H1 (cell line): ENCODE results near the gene CIB4. TPM values are rescaled to one million over a fixed set of nuclear protein-coding genes. Genes with fewer than 3 reads are reported as not detected.

Source experiments
- CTCF ChIA-PET: fragments of 300-600 bp; sonication (Branson Sonifier 250); formaldehyde crosslinking; loops from one replicate; lab custom pipeline; 2021; ENCODE audit not compliant: partially characterized antibody; lab: Charles Lee
- POLR2A ChIA-PET: fragments of 300-600 bp; sonication (Branson Sonifier 250); formaldehyde crosslinking; loops from one replicate; lab custom pipeline; 2021; ENCODE audit warnings: inconsistent platforms; ENCODE audit not compliant: partially characterized antibody; lab: Charles Lee
- DNase-seq, 2 experiments: peaks; one replicate each; pipeline versions ENCODE4 v3.0.0 to v3.0.0-alpha.2; 2010 to 2022; ENCODE audit warnings: low spot score in 2 of 2, low read depth in 1 of 2, mixed read lengths in 1 of 2
- FAIRE-seq: peaks from 2 replicates; lab custom pipeline; 2011; peaks lifted over from hg19 to GRCh38; lab: Jason Lieb, UNC
- H2AFZ ChIP-seq: 2 replicates; pipeline ENCODE4 v1.8.1; 2012; ENCODE audit warnings: low read length, inconsistent platforms
- H2AK5ac ChIP-seq: 2 replicates; pipeline ENCODE4 v1.6.1; 2013; ENCODE audit warnings: low read depth, low read length
- H2BK120ac ChIP-seq: replicated peaks from 2 replicates; pipeline ENCODE3; 2013; ENCODE audit warnings: low read depth, low read length, inconsistent platforms
- H2BK12ac ChIP-seq: 2 replicates; pipeline ENCODE4 v1.6.1; 2013; ENCODE audit warnings: low read depth, low read length
- H2BK15ac ChIP-seq: 2 replicates; pipeline ENCODE4 v1.6.1; 2013; ENCODE audit warnings: low read length
- H2BK20ac ChIP-seq: 2 replicates; pipeline ENCODE4 v1.6.1; 2013; ENCODE audit warnings: low read length
- H2BK5ac ChIP-seq: 2 replicates; pipeline ENCODE4 v1.6.1; 2013; ENCODE audit warnings: low read depth, low read length
- H3K14ac ChIP-seq: 2 replicates; pipeline ENCODE4 v1.6.1; 2013; ENCODE audit warnings: inconsistent platforms; ENCODE audit not compliant: insufficient read length
- H3K18ac ChIP-seq: 2 replicates; pipeline ENCODE4 v1.6.1; 2013; ENCODE audit warnings: low read length; ENCODE audit errors: extremely low read depth
- H3K23ac ChIP-seq: 2 replicates; pipeline ENCODE4 v1.6.1; 2013; ENCODE audit warnings: inconsistent platforms; ENCODE audit not compliant: insufficient read length
- H3K23me2 ChIP-seq: 2 replicates; pipeline ENCODE4 v1.6.1; 2013; ENCODE audit warnings: low read depth, low read length
- H3K27ac ChIP-seq: 2 replicates; pipeline ENCODE4 v1.6.1; 2011; ENCODE audit warnings: low read depth, low read length, inconsistent platforms
- H3K27me3 ChIP-seq, 4 experiments: replicated peaks in 1 of 4; 1 replicate in 1 of 4; 2 replicates in 3 of 4; pipeline versions ENCODE4 v1.6.1 to v1.8.1; 2011 to 2013; ENCODE audit warnings: low read length in 3 of 4, mild to moderate bottlenecking in 3 of 4, inconsistent platforms in 2 of 4, mixed read lengths in 2 of 4, moderate library complexity in 1 of 4; ENCODE audit not compliant: control insufficient read depth in 3 of 4, insufficient read depth in 3 of 4; ENCODE audit errors: extremely low read depth in 1 of 4
- H3K36me3 ChIP-seq, 4 experiments: 2 replicates each; pipeline versions ENCODE4 v1.6.1 to v1.8.1; 2011 to 2013; ENCODE audit warnings: mild to moderate bottlenecking in 4 of 4, low read length in 3 of 4, moderate library complexity in 2 of 4, control low read depth in 1 of 4, inconsistent platforms in 1 of 4; ENCODE audit not compliant: insufficient read depth in 4 of 4, control insufficient read depth in 2 of 4
- H3K4ac ChIP-seq: replicated peaks from 2 replicates; pipeline ENCODE3; 2013; ENCODE audit warnings: low read length, low read depth, mixed read lengths, inconsistent platforms; ENCODE audit not compliant: insufficient read length
- H3K4me1 ChIP-seq, 4 experiments: replicated peaks in 1 of 4; 1 replicate in 1 of 4; 2 replicates in 3 of 4; pipeline versions ENCODE4 v1.6.1 to v1.8.1; 2011 to 2013; ENCODE audit warnings: low read length in 3 of 4, inconsistent platforms in 2 of 4, mixed read lengths in 1 of 4; ENCODE audit not compliant: insufficient read depth in 4 of 4, control insufficient read depth in 3 of 4
- H3K4me2 ChIP-seq, 2 experiments: 2 replicates each; pipeline versions ENCODE4 v1.6.1 to v1.8.1; 2011 to 2013; ENCODE audit warnings: low read depth in 2 of 2, low read length in 2 of 2, control low read depth in 1 of 2, inconsistent platforms in 1 of 2, mild to moderate bottlenecking in 1 of 2; ENCODE audit not compliant: insufficient read depth in 1 of 2
- H3K4me3 ChIP-seq, 4 experiments: fragments of 200-600, 300-600 bp in 1 of 4; sonication (generic), shearing (Covaris generic), sonication (Bioruptor Twin) in 1 of 4; 2 replicates each; pipeline versions ENCODE4 v1.5.1 to v1.8.1; 2011 to 2016; ENCODE audit warnings: low read length in 4 of 4, low read depth in 3 of 4, control low read depth in 2 of 4, inconsistent platforms in 2 of 4, mild to moderate bottlenecking in 2 of 4, mixed read lengths in 1 of 4, moderate library complexity in 1 of 4; ENCODE audit not compliant: insufficient read depth in 2 of 4; ENCODE audit errors: extremely low read depth in 1 of 4
- H3K56ac ChIP-seq: replicated peaks from 2 replicates; pipeline ENCODE3; 2013; ENCODE audit warnings: low read depth, mild to moderate bottlenecking, mixed read lengths, low read length, inconsistent platforms; ENCODE audit not compliant: insufficient read length
- H3K79me1 ChIP-seq: 2 replicates; pipeline ENCODE4 v1.6.1; 2013; ENCODE audit warnings: low read depth, low read length, control low read depth
- H3K79me2 ChIP-seq, 2 experiments: 2 replicates each; pipeline versions ENCODE4 v1.6.1 to v1.8.1; 2012 to 2013; ENCODE audit warnings: low read length in 2 of 2, mild to moderate bottlenecking in 2 of 2, inconsistent platforms in 1 of 2; ENCODE audit not compliant: insufficient read depth in 2 of 2, control insufficient read depth in 1 of 2
- H3K9ac ChIP-seq, 4 experiments: replicated peaks in 1 of 4; 1 replicate in 1 of 4; 2 replicates in 3 of 4; pipeline versions ENCODE4 v1.6.1 to v1.8.1; 2011 to 2013; ENCODE audit warnings: low read depth in 3 of 4, low read length in 3 of 4, control low read depth in 2 of 4, mild to moderate bottlenecking in 2 of 4, moderate library complexity in 2 of 4, inconsistent platforms in 1 of 4; ENCODE audit errors: extremely low read depth in 1 of 4
- H3K9me3 ChIP-seq, 2 experiments: 2 replicates each; pipeline versions ENCODE4 v1.6.1 to v1.8.1; 2012 to 2013; ENCODE audit warnings: mild to moderate bottlenecking in 2 of 2, moderate library complexity in 2 of 2, control low read depth in 1 of 2, inconsistent platforms in 1 of 2, low read depth in 1 of 2, low read length in 1 of 2, mixed read lengths in 1 of 2; ENCODE audit not compliant: insufficient read depth in 2 of 2
- H4K20me1 ChIP-seq, 2 experiments: replicated peaks in 1 of 2; 2 replicates each; pipeline versions ENCODE3 to v1.8.1; 2011 to 2013; ENCODE audit warnings: inconsistent platforms in 2 of 2, low read length in 2 of 2, mild to moderate bottlenecking in 1 of 2; ENCODE audit not compliant: insufficient read depth in 2 of 2, control insufficient read depth in 1 of 2
- H4K5ac ChIP-seq: 2 replicates; pipeline ENCODE4 v1.6.1; 2013; ENCODE audit warnings: low read length, low read depth, mixed read lengths, inconsistent platforms; ENCODE audit not compliant: insufficient read length
- H4K8ac ChIP-seq: 2 replicates; pipeline ENCODE4 v1.8.0; 2013; ENCODE audit warnings: mild to moderate bottlenecking, moderate library complexity, low read length, inconsistent platforms; ENCODE audit not compliant: insufficient read depth; ENCODE audit errors: extremely low read depth
- H4K91ac ChIP-seq: replicated peaks from 2 replicates; pipeline ENCODE3; 2013; ENCODE audit warnings: low read length, mixed read lengths, inconsistent platforms; ENCODE audit not compliant: insufficient read length
- ATF2 ChIP-seq: IDR thresholded peaks from 2 replicates; pipeline ENCODE4 v1.6.1; 2012; ENCODE audit warnings: low read length, inconsistent platforms
- EP300 ChIP-seq, 2 experiments: IDR thresholded peaks; 1 replicate in 1 of 2; 2 replicates in 1 of 2; pipeline ENCODE4 v1.6.1; 2011 to 2012; ENCODE audit warnings: low read depth in 2 of 2, low read length in 2 of 2, mild to moderate bottlenecking in 2 of 2, borderline replicate concordance in 1 of 2, inconsistent platforms in 1 of 2, moderate library complexity in 1 of 2
- FOSL1 ChIP-seq: IDR thresholded peaks from 2 replicates; pipeline ENCODE4 v1.6.1; 2011; ENCODE audit warnings: mild to moderate bottlenecking, low read depth, low read length, moderate library complexity; ENCODE audit not compliant: insufficient read depth
- JUN ChIP-seq: IDR thresholded peaks from 2 replicates; pipeline ENCODE4 v1.6.1; 2011; ENCODE audit warnings: low read depth, mild to moderate bottlenecking, improper control_type of control experiment, low read length
- KDM4A ChIP-seq: IDR thresholded peaks from one replicate; pipeline ENCODE4 v1.7.1; 2012; ENCODE audit warnings: low read depth, mild to moderate bottlenecking, moderate library complexity, low read length, inconsistent platforms; ENCODE audit not compliant: severe bottlenecking
- MAX ChIP-seq: IDR thresholded peaks from 2 replicates; pipeline ENCODE4 v1.6.1; 2012; ENCODE audit warnings: inconsistent platforms
- POLR2AphosphoS5 ChIP-seq: IDR thresholded peaks from 2 replicates; pipeline ENCODE4 v1.6.1; 2011; ENCODE audit warnings: low read depth, low read length
- SAP30 ChIP-seq: fragments of 300-600 bp; sonication (generic); IDR thresholded peaks from 2 replicates; pipeline ENCODE4 v1.7.1; 2012; ENCODE audit warnings: low read length, moderate library complexity, mild to moderate bottlenecking, inconsistent platforms; ENCODE audit not compliant: insufficient read depth, insufficient replicate concordance
- TAF7 ChIP-seq: optimal IDR thresholded peaks from 2 replicates; pipeline ENCODE3; 2011; ENCODE audit warnings: low read depth, mild to moderate bottlenecking, inconsistent platforms, low read length, moderate library complexity, borderline replicate concordance
- WGBS, 2 experiments: shearing (Covaris generic) in 1 of 2; methylation state at CpG; one replicate each; pipeline versions ENCODE4 v1.1.6 to v1.1.7; 2013 to 2015; ENCODE audit warnings: low lambda C conversion rate in 2 of 2, mixed read lengths in 2 of 2, inconsistent platforms in 1 of 2, low coverage in 1 of 2, missing lambda C conversion rate in 1 of 2; ENCODE audit not compliant: insufficient replicate concordance in 2 of 2, insufficient coverage in 1 of 2, insufficient read length in 1 of 2; ENCODE audit errors: extremely low coverage in 1 of 2, missing lambda C conversion rate in 1 of 2; 5-methylcytosine and 5-hydroxymethylcytosine counted together
- polyA plus RNA-seq, 7 experiments: library from polyadenylated mRNA; depleted of rRNA in 3 of 7; stranded (reverse) in 5 of 7; unstranded in 2 of 7; fragments of >200 nt in 5 of 7; fragments of 200-250 nt in 2 of 7; gene quantifications; 1 replicate in 5 of 7; 2 replicates in 1 of 7; 4 replicates in 1 of 7; pipeline versions ENCODE4 v1.2.1 to v1.2.3, GENCODE V29; 2011 to 2013; ENCODE audit warnings: missing spikeins in 2 of 7, mixed read lengths in 2 of 7
- total RNA-seq: library from RNA; stranded (reverse); fragmentation: NEBNext Ultra II Directional; extraction: Animal tissue kit (Norgen Biotek cat#: 25700); gene quantifications from 2 replicates; pipeline ENCODE4 v1.2.1, GENCODE V29; 2021

Gene CIB4
- total and polyA plus RNA-seq, 2 of the 8 experiments (the other 6 are each of a cell fraction or from before 2014, with no cell fraction given), result not detected

- H3K36me3 ChIP-seq, result no peaks in the 10 kb centered on the region
- ChIA-PET CTCF (no interaction called here), POLR2A (no interaction called here)
- H3K4me1 ChIP-seq, result no peaks in the 10 kb centered on the region; a peak in 1 of 7 replicates
- H3K27ac ChIP-seq, result no peak overlapping the region
- no peaks in the 10 kb centered on the region for H3K23me2 ChIP-seq
- H4K91ac ChIP-seq, result no peak overlapping the region
- H2BK12ac ChIP-seq, result no peak overlapping the region
- H2BK120ac ChIP-seq, result no peak overlapping the region
- H2BK15ac ChIP-seq, result no peak overlapping the region
- no peak overlapping the region for H2AK5ac ChIP-seq
- WGBS, 2 experiments, result 95% methylated on average over 4 of the region's 4 CpGs; no CpG with 5 or more reads in 1 of the 2 experiments
- H4K8ac ChIP-seq, result no peak overlapping the region
- H3K14ac ChIP-seq, result no peak overlapping the region
- no peak overlapping the region for H3K4me2 ChIP-seq
- no peak overlapping the region for H3K18ac ChIP-seq
- H3K79me1 ChIP-seq, result no peaks in the 10 kb centered on the region
- no peak overlapping the region for H3K56ac ChIP-seq
- H3K9me3 ChIP-seq, result 0 out of 4 replicates have a peak, but pooled peaks cover 0 to 3% of the 10 kb centered on the region in 2 experiments
- no peaks in the 10 kb centered on the region for H4K20me1 ChIP-seq
- no peak overlapping the region for H3K9ac ChIP-seq
- H3K23ac ChIP-seq, result no peak overlapping the region
- no peaks in the 10 kb centered on the region for H3K79me2 ChIP-seq
- no peak overlapping the region for H3K4me3 ChIP-seq
- H3K27me3 ChIP-seq, result no peaks in the 10 kb centered on the region; a peak in 1 of 7 replicates
- H2AFZ ChIP-seq, result no peak overlapping the region
- FAIRE-seq (no peak), DNase-seq (no peak)
- H2BK20ac ChIP-seq, result no peak overlapping the region
- H2BK5ac ChIP-seq, result no peak overlapping the region
- H3K4ac ChIP-seq, result no peak overlapping the region
- no peak overlapping the region for H4K5ac ChIP-seq
- TF ChIP-seq TAF7 (no peak), FOSL1 (no peak), MAX (no peak), ATF2 (no peak), POLR2AphosphoS5 (no peak), EP300 (IDR thresholded peaks at IDR 0.05; ENCODE audit: borderline replicate concordance in 1 of 2, low read depth in 2 of 2, low read length in 2 of 2) (no peak), KDM4A (no peak), JUN (no peak), SAP30 (no peak)
Observed at GRCh38 chr2:26668041-26668440, 26.9 kb upstream of the CIB4 start.
